Stimulated activated CD8-positive, alpha-beta memory T cell treated with anti-CD3 and anti-CD28 coated beads, Interleukin-15, amount 100 ng/mL, for 48 hours (primary cell): ENCODE results near the gene LRRC19.
A peak's percentile ranks its signal among the peaks of the same experiment; 100 is the strongest.

Experiments
- DNase-seq, 2 donors: peaks; one replicate each; pipeline ENCODE4 v3.0.0-alpha.2; 2020; ENCODE audit warnings: low read depth in 2 of 2

The LRRC19 gene

GRCh38 chr9:27005491-27005890 lies at the start of gene LRRC19:
TSS of gene LRRC19 (minus strand) at chr9:27005672. CDS start at chr9:26999694, 5,978 bp downstream.
- DNase-seq = no peak

GRCh38 chr9:27054841-27055240 lies 49.4 kb upstream of the LRRC19 start:
- no peak for DNase-seq

- DNase-seq = no peak
Observed at GRCh38 chr9:27054125-27054524, 48.7 kb upstream of the LRRC19 start.

- no peak for DNase-seq
Observed at GRCh38 chr9:27053369-27054022, 48.0 kb upstream of the LRRC19 start.

GRCh38 chr9:27047136-27047535 lies 41.7 kb upstream of the LRRC19 start:
- DNase-seq = no peak

- DNase-seq = no peak
Observed at GRCh38 chr9:27043176-27043575, 37.7 kb upstream of the LRRC19 start.

- no peak for DNase-seq
Observed at GRCh38 chr9:27042476-27042875, 37.0 kb upstream of the LRRC19 start.

- no peak for DNase-seq
Observed at GRCh38 chr9:27041746-27042145, 36.3 kb upstream of the LRRC19 start.

GRCh38 chr9:27037499-27037898 lies 32.0 kb upstream of the LRRC19 start:
- no peak for DNase-seq

- DNase-seq = peak; percentile 1 to 25
Observed at GRCh38 chr9:27033815-27034403, 28.4 kb upstream of the LRRC19 start.

GRCh38 chr9:27029186-27029585 lies 23.7 kb upstream of the LRRC19 start:
- no peak for DNase-seq

GRCh38 chr9:27022920-27023319 lies 17.4 kb upstream of the LRRC19 start:
- DNase-seq = no peak

GRCh38 chr9:27019589-27019988 lies 14.1 kb upstream of the LRRC19 start:
- no peak for DNase-seq

- DNase-seq = no peak
Observed at GRCh38 chr9:27003426-27004077, 1.9 kb downstream of the LRRC19 start.

GRCh38 chr9:26995810-26996209 lies 9.7 kb downstream of the LRRC19 start:
- no peak for DNase-seq

- DNase-seq = no peak
Observed at GRCh38 chr9:26983340-26983739, 22.1 kb downstream of the LRRC19 start.

GRCh38 chr9:26975728-26976707 lies 29.5 kb downstream of the LRRC19 start:
- DNase-seq = no peak

- no peak for DNase-seq
Observed at GRCh38 chr9:26974927-26975326, 30.5 kb downstream of the LRRC19 start.

- DNase-seq = no peak
Observed at GRCh38 chr9:26973989-26974388, 31.5 kb downstream of the LRRC19 start.

GRCh38 chr9:26971721-26972120 lies 33.8 kb downstream of the LRRC19 start:
- no peak for DNase-seq

- no peak for DNase-seq
Observed at GRCh38 chr9:26956860-26957233, 48.6 kb downstream of the LRRC19 start.
